ENCODE results near the gene KDF1.

The KDF1 gene

DNA sequence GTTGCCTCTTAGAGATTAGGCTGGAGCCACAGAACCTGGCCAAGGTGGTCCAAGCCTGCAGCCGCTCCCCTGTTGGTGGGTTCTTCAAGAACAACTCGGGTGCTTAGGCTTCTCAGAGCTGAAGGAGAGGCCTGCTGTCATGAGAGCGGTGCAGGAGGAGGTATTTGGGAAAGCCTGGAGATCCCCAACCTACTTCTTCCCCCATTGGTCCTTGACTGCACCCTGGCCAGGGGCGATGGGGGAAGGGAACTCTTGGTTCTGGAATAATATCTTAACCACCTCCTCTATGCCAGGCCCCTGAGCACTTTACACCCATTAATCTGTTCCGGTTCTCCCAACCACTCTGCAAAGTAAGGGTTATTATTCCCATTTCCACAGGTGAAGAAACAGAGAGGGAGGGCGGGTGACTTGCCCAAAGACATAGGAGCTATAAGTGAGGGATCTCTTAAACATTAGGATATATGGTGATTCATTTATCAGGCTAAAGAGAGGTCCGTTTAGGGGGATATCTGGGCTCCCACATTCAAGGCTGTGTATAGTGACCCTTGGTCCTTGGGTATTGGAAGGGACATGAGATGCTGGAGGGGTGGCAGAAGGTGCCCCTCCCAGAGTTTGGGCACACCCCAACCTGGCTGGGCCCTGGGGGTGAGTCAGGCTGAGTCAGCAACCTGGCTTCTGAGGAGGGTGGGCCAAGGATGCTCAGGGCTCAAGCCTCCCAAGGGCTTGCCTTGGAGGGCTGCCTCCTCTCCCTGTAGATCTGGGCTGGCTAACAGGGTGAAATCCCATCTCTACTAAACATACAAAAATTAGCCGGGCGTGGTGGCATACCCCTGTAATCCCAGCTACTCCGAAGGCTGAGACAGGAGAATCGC lies 38.4 kb upstream of the KDF1 start:
- Histone ChIP-seq H3K27ac (ENCODE audit: low read length) (no peak overlapping the region), H2AFZ (ENCODE audit: low read depth, low read length) (no peak overlapping the region), H3K4me2 (ENCODE audit: low read length) (peak overlapping the region; percentile 85), H3K4me3 (ENCODE audit: low read length) (no peak overlapping the region), H3K36me3 (replicated peaks; ENCODE audit: low read depth, low read length) (no peaks in the 10 kb centered on the region), H3K9me3 (ENCODE audit: insufficient read depth, low read length) (no peaks in the 10 kb centered on the region), H3K4me1 (ENCODE audit: low read length) (peaks cover 13% of the 10 kb centered on the region), H3K9ac (ENCODE audit: low read length) (no peak overlapping the region), H3K27me3 (ENCODE audit: low read depth, low read length) (0 out of 2 replicates have a peak, but pooled peaks cover 3% of the 10 kb centered on the region), H4K20me1 (ENCODE audit: insufficient read depth, low read length) (no peaks in the 10 kb centered on the region), H3K79me2 (ENCODE audit: low read length) (no peaks in the 10 kb centered on the region)
- TF ChIP-seq EZH2phosphoT487 (IDR thresholded peaks at IDR 0.05; ENCODE audit: low read depth) (no peak), CTCF (IDR thresholded peaks at IDR 0.05; ENCODE audit: low read depth, low read length) (no peak)

DNA sequence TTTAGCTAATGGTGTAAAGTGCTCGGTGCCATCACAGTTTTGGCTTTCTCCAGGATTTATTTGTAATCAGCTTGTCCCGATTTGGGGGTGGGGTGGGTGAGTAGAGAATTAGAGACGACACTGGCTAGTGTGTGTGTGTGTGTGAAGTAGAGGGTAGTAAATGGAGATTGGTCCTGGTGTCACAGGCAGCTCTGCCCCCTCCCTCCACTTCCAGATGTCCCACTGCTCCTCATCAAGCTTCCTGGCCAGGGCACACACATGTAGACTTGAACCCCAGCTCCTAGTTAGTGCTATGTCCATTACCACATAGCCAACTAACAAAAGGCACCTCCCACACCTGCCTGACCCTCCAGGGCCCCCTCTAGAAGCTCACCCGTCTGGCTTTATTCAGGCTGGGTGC lies 36.4 kb upstream of the KDF1 start:
- no peak overlapping the region for H3K4me2 ChIP-seq (ENCODE audit: low read length)
- peaks cover 7% of the 10 kb centered on the region for H3K4me1 ChIP-seq (ENCODE audit: low read length)
- H3K9me3 ChIP-seq (ENCODE audit: insufficient read depth, low read length): no peaks in the 10 kb centered on the region
- no peak overlapping the region for H3K4me3 ChIP-seq (ENCODE audit: low read length)
- no peak overlapping the region for H2AFZ ChIP-seq (ENCODE audit: low read depth, low read length)
- no peaks in the 10 kb centered on the region for H4K20me1 ChIP-seq (ENCODE audit: insufficient read depth, low read length)
- no peak overlapping the region for H3K9ac ChIP-seq (ENCODE audit: low read length)
- H3K79me2 ChIP-seq (ENCODE audit: low read length): no peaks in the 10 kb centered on the region
- 0 out of 2 replicates have a peak, but pooled peaks cover 3% of the 10 kb centered on the region for H3K27me3 ChIP-seq (ENCODE audit: low read depth, low read length)
- no peak overlapping the region for H3K27ac ChIP-seq (ENCODE audit: low read length)
- TF ChIP-seq CTCF (IDR thresholded peaks at IDR 0.05; ENCODE audit: low read depth, low read length): no peak
- TF ChIP-seq EZH2phosphoT487 (IDR thresholded peaks at IDR 0.05; ENCODE audit: low read depth): no peak
- no peaks in the 10 kb centered on the region for H3K36me3 ChIP-seq (replicated peaks; ENCODE audit: low read depth, low read length)

DNA sequence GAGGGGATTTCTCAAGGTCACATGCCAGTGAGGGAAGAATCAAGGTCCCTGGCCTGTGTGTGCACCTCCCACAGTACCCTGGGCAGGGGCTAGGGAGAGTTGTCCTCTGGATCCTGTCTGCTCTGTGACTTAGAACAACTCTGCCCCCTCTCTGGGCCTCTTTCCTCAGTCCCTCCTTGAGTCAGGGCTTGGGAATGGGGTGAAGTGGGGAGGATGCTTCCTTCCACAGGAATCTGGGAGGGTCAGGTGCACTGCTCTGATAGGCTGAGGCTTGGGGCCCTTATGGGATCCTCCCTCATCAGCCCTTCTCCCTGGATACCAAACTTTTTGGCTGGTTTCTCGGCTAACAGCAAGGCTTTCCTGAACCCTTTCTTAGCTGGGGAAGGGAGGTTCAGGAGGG lies 35.8 kb upstream of the KDF1 start:
- no peak overlapping the region for H3K4me2 ChIP-seq (ENCODE audit: low read length)
- no peaks in the 10 kb centered on the region for H3K9me3 ChIP-seq (ENCODE audit: insufficient read depth, low read length)
- H3K27ac ChIP-seq (ENCODE audit: low read length): no peak overlapping the region
- peaks cover 3% of the 10 kb centered on the region; the same call in 1 of the 2 replicates for H3K4me1 ChIP-seq (ENCODE audit: low read length)
- no peak for TF ChIP-seq CTCF (IDR thresholded peaks at IDR 0.05; ENCODE audit: low read depth, low read length)
- no peak for TF ChIP-seq EZH2phosphoT487 (IDR thresholded peaks at IDR 0.05; ENCODE audit: low read depth)
- H3K27me3 ChIP-seq (ENCODE audit: low read depth, low read length): 0 out of 2 replicates have a peak, but pooled peaks cover 3% of the 10 kb centered on the region
- H3K79me2 ChIP-seq (ENCODE audit: low read length): no peaks in the 10 kb centered on the region
- H3K4me3 ChIP-seq (ENCODE audit: low read length): no peak overlapping the region
- no peaks in the 10 kb centered on the region for H3K36me3 ChIP-seq (replicated peaks; ENCODE audit: low read depth, low read length)
- H2AFZ ChIP-seq (ENCODE audit: low read depth, low read length): no peak overlapping the region
- no peaks in the 10 kb centered on the region for H4K20me1 ChIP-seq (ENCODE audit: insufficient read depth, low read length)
- H3K9ac ChIP-seq (ENCODE audit: low read length): no peak overlapping the region

- Histone ChIP-seq H4K20me1 (ENCODE audit: insufficient read depth, low read length) (no peaks in the 10 kb centered on the region), H3K4me1 (ENCODE audit: low read length) (peaks cover 3% of the 10 kb centered on the region; the same call in 1 of the 2 replicates), H3K27me3 (ENCODE audit: low read depth, low read length) (0 out of 2 replicates have a peak, but pooled peaks cover 3% of the 10 kb centered on the region), H3K27ac (ENCODE audit: low read length) (no peak overlapping the region), H3K36me3 (replicated peaks; ENCODE audit: low read depth, low read length) (no peaks in the 10 kb centered on the region), H3K79me2 (ENCODE audit: low read length) (no peaks in the 10 kb centered on the region), H3K9me3 (ENCODE audit: insufficient read depth, low read length) (no peaks in the 10 kb centered on the region), H3K4me3 (ENCODE audit: low read length) (no peak overlapping the region), H2AFZ (ENCODE audit: low read depth, low read length) (no peak overlapping the region), H3K9ac (ENCODE audit: low read length) (no peak overlapping the region), H3K4me2 (ENCODE audit: low read length) (no peak overlapping the region)
- TF ChIP-seq EZH2phosphoT487 (IDR thresholded peaks at IDR 0.05; ENCODE audit: low read depth) (no peak), CTCF (IDR thresholded peaks at IDR 0.05; ENCODE audit: low read depth, low read length) (no peak)
These were observed 34.7 kb upstream of the KDF1 start for GRCh38 chr1:26994787-26995517.
